Heart right ventricle (tissue), 16 donors: Measurements from ENCODE around the gene MAGEA10. TPM values are rescaled to one million over a fixed set of nuclear protein-coding genes. Genes with fewer than 3 reads are reported as not detected.

Source experiments
- ATAC-seq, 8 donors: fragments of 200-7000 bp; cut with Tn5 transposase; one replicate each; pipeline ENCODE4 v1.9.1; 2020; ENCODE audit warnings: mild to moderate bottlenecking in 8 of 8, moderate library complexity in 8 of 8, moderate number of reproducible peaks in 1 of 8
- DNase-seq, 2 donors: peaks; one replicate each; pipeline ENCODE4 v3.0.0-alpha.2; 2020
- H3K27ac ChIP-seq, 10 donors: fragments of 200-600 bp; sonication (generic) in 2 of 10; one replicate each; pipeline versions ENCODE4 v1.5.0 to v1.8.0; 2020 to 2022; ENCODE audit warnings: mild to moderate bottlenecking in 3 of 10
- H3K27me3 ChIP-seq, 7 donors: fragments of 200-600 bp; one replicate each; pipeline ENCODE4 v1.8.0; 2021 to 2022; ENCODE audit warnings: mild to moderate bottlenecking in 2 of 7
- H3K36me3 ChIP-seq, 9 donors: fragments of 200-600 bp; sonication (generic) in 1 of 9; one replicate each; pipeline versions ENCODE4 v1.5.0 to v1.8.0; 2020 to 2022; ENCODE audit warnings: mild to moderate bottlenecking in 2 of 9
- H3K4me1 ChIP-seq, 9 donors: fragments of 200-600 bp; sonication (generic) in 1 of 9; one replicate each; pipeline versions ENCODE4 v1.5.0 to v1.8.0; 2020 to 2022; ENCODE audit warnings: mild to moderate bottlenecking in 4 of 9
- H3K4me3 ChIP-seq, 10 donors: fragments of 200-600 bp; sonication (generic) in 2 of 10; one replicate each; pipeline versions ENCODE4 v1.5.0 to v1.8.0; 2020 to 2022; ENCODE audit warnings: mild to moderate bottlenecking in 7 of 10, moderate library complexity in 2 of 10
- H3K9me3 ChIP-seq, 11 donors: fragments of 200-600 bp in 10 of 11; sonication (generic) in 2 of 11; one replicate each; pipeline versions ENCODE4 v1.5.0 to v1.8.0; 2013 to 2022; ENCODE audit warnings: mild to moderate bottlenecking in 2 of 11, control low read depth in 1 of 11, moderate library complexity in 1 of 11
- CTCF ChIP-seq, 9 donors: fragments of 200-600 bp; sonication (generic) in 2 of 9; IDR thresholded peaks; one replicate each; pipeline versions ENCODE4 v1.5.0 to v1.8.0; 2021 to 2022; ENCODE audit warnings: antibody characterized with exemption in 9 of 9, mild to moderate bottlenecking in 5 of 9, moderate library complexity in 1 of 9
- WGBS, 2 donors: extraction: QIAGEN DNeasy Blood & Tissue Kit; methylation state at CpG; one replicate each; pipeline ENCODE4 v1.1.7; 2013; ENCODE audit warnings: inconsistent platforms in 1 of 2; 5-methylcytosine and 5-hydroxymethylcytosine counted together
- intact Hi-C, 10 donors: fragments of 100-400 bp; cut with DNase I; formaldehyde crosslinking; loops; one replicate each; pipeline versions ENCODE4 v1.11.1 to v1.14.2; 2022
- polyA plus RNA-seq, 2 donors: library from polyadenylated mRNA; stranded (reverse); fragments of 200-250 nt; gene quantifications; one replicate each; pipeline ENCODE4 v1.2.3, GENCODE V29; 2013
- total RNA-seq, 10 donors: library from RNA; stranded (reverse); fragmentation: NEBNext Ultra II Directional in 3 of 10; extraction: Animal tissue kit (Norgen Biotek cat#: 25700) in 3 of 10; gene quantifications; one replicate each; pipeline versions ENCODE4 v1.2.1 to v1.2.4, GENCODE V29; 2021 to 2023
- donor health status: Arrhythmogenic right ventricular cardiomyopathy.
- donor health status: ischemic (EF 13 %, LVEDD 7.1; RV severe dilation, severe dysfunction).
- donor health status: healthy with polysubstance abuse.
- donor health status: DM: no; HTN: yes; CAD: no.
- donor health status: DM: no; HTN: no; CAD: no.
- donor health status: ischemic (EF 25% LVEDD 6.9; RV normal size, moderate dysfunction).
- donor health status: ischemic (EF 25% LVEDD 5.7; RV mildly dilated, moderate dysfunction).
- donor health status: healthy.
- donor health status: DM: yes; HTN: yes; CAD: no.
- donor health status: Ischemic cardiomyopathy.
- donor health status: ischemic (EF 35%, LVEDD 5.7; RV mildly dilated, moderate dysfunction).
- donor health status: nonischemic (EF 11% LVEDD 7.7; RV severe dilation, severe dysfunction).
- donor health status: DM: yes; HTN: yes; CAD: no.
- donor health status: PGD.
- donor health status: ischemic (EF 29% LVEDD 5.4; RV normal size, mild dysfunction).
- donor health status: nonischemic (EF 23%, LVEDD 6.1; RV moderate dilation, normal function).

Gene MAGEA10
- total and polyA plus RNA-seq, 12 donors = not detected

- intact Hi-C loops = no loop called here
- no peak for ATAC-seq
- Histone ChIP-seq H3K27me3 (no peaks in the 10 kb centered on the region), H3K4me3 (no peak overlapping the region), H3K4me1 (no peaks in the 10 kb centered on the region), H3K36me3 (no peaks in the 10 kb centered on the region), H3K27ac (no peak overlapping the region), H3K9me3 (no peaks in the 10 kb centered on the region)
- DNase-seq = no peak
- TF ChIP-seq CTCF (IDR thresholded peaks at IDR 0.05) = no peak
- WGBS, 2 donors = 44 to 45% methylated on average over 1 of the region's 1 CpG
These were observed 15.7 kb upstream of the MAGEA10 start for GRCh38 chrX:152154050-152154449.

GRCh38 chrX:152151256-152151655, 12.9 kb upstream of the MAGEA10 start:
- intact Hi-C loops = no loop called here
- H3K27me3 ChIP-seq = no peaks in the 10 kb centered on the region
- H3K4me3 ChIP-seq = no peak overlapping the region
- H3K36me3 ChIP-seq = no peaks in the 10 kb centered on the region
- ATAC-seq (no peak), DNase-seq (no peak)
- no peak for TF ChIP-seq CTCF (IDR thresholded peaks at IDR 0.05)
- H3K4me1 ChIP-seq = no peaks in the 10 kb centered on the region
- H3K27ac ChIP-seq = no peak overlapping the region
- no peaks in the 10 kb centered on the region for H3K9me3 ChIP-seq
- 73 to 76% methylated on average over 3 of the region's 3 CpGs for WGBS, 2 donors

GRCh38 chrX:152149648-152150047, 11.3 kb upstream of the MAGEA10 start:
- Histone ChIP-seq H3K4me1 (no peaks in the 10 kb centered on the region), H3K36me3 (no peaks in the 10 kb centered on the region), H3K9me3 (no peaks in the 10 kb centered on the region), H3K27me3 (no peaks in the 10 kb centered on the region), H3K27ac (no peak overlapping the region), H3K4me3 (no peak overlapping the region)
- ATAC-seq (no peak), DNase-seq (no peak)
- intact Hi-C loops = no loop called here
- 21 to 25% methylated on average over 2 of the region's 2 CpGs for WGBS, 2 donors
- TF ChIP-seq CTCF (IDR thresholded peaks at IDR 0.05) = no peak

- no peak for TF ChIP-seq CTCF (IDR thresholded peaks at IDR 0.05)
- intact Hi-C loops = loop anchor here in 1 of 10 donors (1.0 kb wide), 1 partner anchor 18 kb away; no protein-coding TSS in a partner anchor
These were observed 1.2 kb upstream of the MAGEA10 start for GRCh38 chrX:152139589-152139988.

More at GRCh38 chrX:152139589-152139988, 1.2 kb upstream of the MAGEA10 start:
- Histone ChIP-seq H3K4me1 (no peaks in the 10 kb centered on the region), H3K36me3 (no peaks in the 10 kb centered on the region), H3K4me3 (no peak overlapping the region), H3K9me3 (no peaks in the 10 kb centered on the region), H3K27me3 (no peaks in the 10 kb centered on the region), H3K27ac (no peak overlapping the region)
- ATAC-seq (no peak), DNase-seq (no peak)
- WGBS, 2 donors = 78 to 84% methylated on average over 9 of the region's 9 CpGs
